K562 (cell line): ENCODE results near the gene COL28A1. TPM values are rescaled to one million over a fixed set of nuclear protein-coding genes. Genes with fewer than 3 reads are reported as not detected.

Source experiments
- AFF1 ChIP-seq, 2 experiments: fragments of 450-650 bp; IDR thresholded peaks; 2 replicates each; pipeline ENCODE4 v1.6.1; 2018; ENCODE audit warnings: mild to moderate bottlenecking in 2 of 2, low read depth in 1 of 2; ENCODE audit not compliant: partially characterized antibody in 2 of 2
- E2F5 ChIP-seq: sonication (generic); formaldehyde crosslinking; IDR thresholded peaks from 2 replicates; pipeline ENCODE4 v1.8.0; 2022; ENCODE audit warnings: mild to moderate bottlenecking, missing genetic modification reagents
- GTF2A2 ChIP-seq: IDR thresholded peaks from 2 replicates; pipeline ENCODE4 v1.6.1; 2016; ENCODE audit warnings: mild to moderate bottlenecking, missing genetic modification characterization, missing compliant biosample characterization
- HMG20B ChIP-seq: fragments of 250-450 bp; sonication (Bioruptor Pico); IDR thresholded peaks from 2 replicates; pipeline ENCODE4 v1.5.0; 2021; ENCODE audit warnings: mild to moderate bottlenecking
- KDM4B ChIP-seq, 2 experiments: fragments of 450-650 bp in 1 of 2; sonication (generic) in 1 of 2; IDR thresholded peaks; 2 replicates each; pipeline ENCODE4 v1.6.1; 2016 to 2017; ENCODE audit warnings: borderline replicate concordance in 2 of 2, antibody characterized with exemption in 1 of 2, low read depth in 1 of 2, mild to moderate bottlenecking in 1 of 2
- NR1H2 ChIP-seq: sonication (generic); formaldehyde crosslinking; IDR thresholded peaks from 2 replicates; pipeline ENCODE4 v1.4.0; 2020; ENCODE audit warnings: mild to moderate bottlenecking, missing genetic modification reagents
- PHF21A ChIP-seq: fragments of 450-650 bp; IDR thresholded peaks from 2 replicates; pipeline ENCODE4 v1.6.1; 2017; ENCODE audit warnings: low read depth, borderline replicate concordance
- POLR2H ChIP-seq: IDR thresholded peaks from 2 replicates; pipeline ENCODE4 v1.6.1; 2016; ENCODE audit warnings: missing genetic modification characterization, low read depth, mild to moderate bottlenecking, control low read depth, missing compliant biosample characterization, moderate library complexity
- U2AF2 ChIP-seq: fragments of 200-400 bp; formaldehyde crosslinking; optimal IDR thresholded peaks from 2 replicates; pipeline ENCODE3; 2017; ENCODE audit warnings: low read depth, mild to moderate bottlenecking, low read length
- ZBTB34 ChIP-seq: fragments of 250-450 bp; sonication (Bioruptor Pico); IDR thresholded peaks from 2 replicates; pipeline ENCODE4 v1.8.0; 2021; ENCODE audit warnings: mild to moderate bottlenecking, moderate library complexity
- ZBTB9 ChIP-seq: fragments of 450-650 bp; formaldehyde crosslinking; IDR thresholded peaks from 2 replicates; pipeline ENCODE4 v1.4.0; 2020; ENCODE audit warnings: mild to moderate bottlenecking, moderate library complexity
- ZC3H11A ChIP-seq: IDR thresholded peaks from 2 replicates; pipeline ENCODE4 v1.6.1; 2012; ENCODE audit warnings: low read depth, low read length, improper control_type of control experiment
- ZMIZ1 ChIP-seq, 2 experiments: fragments of 150-350 bp in 1 of 2; IDR thresholded peaks; 2 replicates each; pipeline ENCODE4 v1.6.1; 2012 to 2016; ENCODE audit warnings: low read depth in 2 of 2, low read length in 2 of 2, mild to moderate bottlenecking in 1 of 2, moderate library complexity in 1 of 2
- ZNF586 ChIP-seq: fragments of 450-650 bp; formaldehyde crosslinking; conservative IDR thresholded peaks from 2 replicates; pipeline ENCODE4 v1.4.0; 2020; ENCODE audit warnings: mild to moderate bottlenecking, moderate library complexity
- polyA plus RNA-seq, 8 experiments: library from polyadenylated mRNA; depleted of rRNA in 4 of 8; stranded (reverse) in 5 of 8; unstranded in 3 of 8; fragments of >200 nt; fragmentation: Nextera tagmentation in 2 of 8; fragmentation: Illumina TruSeq in 1 of 8; extraction: Ambion mirVana in 2 of 8; extraction: Trizol in 1 of 8; gene quantifications; 2 replicates each; pipeline versions ENCODE4 v1.2.1 to v1.2.3, GENCODE V29; 2011 to 2014; ENCODE audit warnings: inconsistent platforms in 1 of 8, missing spikeins in 1 of 8
- total RNA-seq, 7 experiments: library from RNA; depleted of rRNA in 6 of 7; stranded (reverse); fragments of >200 nt in 6 of 7; fragmentation: Illumina TruSeq in 2 of 7; extraction: Trizol in 2 of 7; gene quantifications; 2 replicates each; pipeline versions ENCODE4 v1.2.1 to v1.2.3, GENCODE V29; 2011 to 2021; ENCODE audit warnings: low replicate concordance in 1 of 7

Gene COL28A1
- total and polyA plus RNA-seq, 9 of the 15 experiments (the other 6 are each of a cell fraction or from before 2014, with no cell fraction given), result 0.03 to 0.13 (median 0.05) TPM; not detected in 3

GRCh38 chr7:7566651-7567611 is 31.3 kb upstream of the COL28A1 start, which contains the start of gene MIOS (continued):
- TF ChIP-seq ZMIZ1 (IDR thresholded peaks at IDR 0.05; ENCODE audit: low read depth in 2 of 2, low read length in 2 of 2) (no peak), E2F5 (CRISPR knock-in tag) (0 out of 2 replicates have a peak, but pooled peaks have one; percentile 40), ZNF586 (CRISPR knock-in tag) (no peak), AFF1 (IDR thresholded peaks at IDR 0.05; ENCODE audit: low read depth in 1 of 2, partially characterized antibody in 2 of 2) (no peak), KDM4B (IDR thresholded peaks at IDR 0.05; ENCODE audit: borderline replicate concordance in 2 of 2, low read depth in 1 of 2) (no peak), PHF21A (no peak), ZBTB9 (CRISPR knock-in tag) (0 out of 2 replicates have a peak, but pooled peaks have one; percentile 31), NR1H2 (CRISPR knock-in tag) (no peak), ZC3H11A (no peak), GTF2A2 (tag) (no peak), HMG20B (CRISPR knock-in tag) (no peak), POLR2H (tag) (peak; percentile 33; the same call in 1 of the 2 replicates), ZBTB34 (CRISPR knock-in tag) (no peak), U2AF2 (no peak)
